Activated CD4-positive, CD25-positive, alpha-beta regulatory T cell treated with anti-CD3 and anti-CD28 coated beads, Interleukin-2, amount 50 U/mL, for 16 hours (primary cell): ENCODE measurements around the gene PTPRN2.

ENCODE experiments used
- DNase-seq: peaks from one replicate; pipeline ENCODE4 v3.0.0-alpha.2; 2020; ENCODE audit warnings: low read depth, low spot score

The PTPRN2 gene

GRCh38 chr7:158492367-158492764 lies 95.3 kb downstream of the PTPRN2 start:
- no peak for DNase-seq

DNA sequence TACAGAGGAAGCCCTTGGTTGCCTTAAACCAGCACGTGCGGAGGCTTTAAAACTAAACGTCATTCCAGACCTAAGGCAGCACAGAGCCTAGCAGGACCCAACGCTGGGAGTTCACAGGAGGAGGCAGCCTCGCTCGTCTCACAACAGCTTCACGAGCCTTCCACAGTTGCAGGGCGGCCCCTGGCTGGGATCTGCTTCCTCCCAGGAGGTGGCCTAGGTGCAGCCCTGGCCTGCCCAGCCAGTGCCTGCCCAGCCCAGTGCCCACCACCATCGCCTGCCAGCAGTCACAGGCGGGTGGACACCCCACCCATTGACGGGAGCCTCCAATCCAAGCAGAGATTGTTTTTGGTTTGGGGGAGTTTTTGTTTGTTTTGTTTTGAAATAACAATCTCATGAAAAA lies 96.5 kb downstream of the PTPRN2 start:
- DNase-seq: no peak

- DNase-seq: no peak
These were observed 97.3 kb downstream of the PTPRN2 start for GRCh38 chr7:158490171-158490782.

DNA sequence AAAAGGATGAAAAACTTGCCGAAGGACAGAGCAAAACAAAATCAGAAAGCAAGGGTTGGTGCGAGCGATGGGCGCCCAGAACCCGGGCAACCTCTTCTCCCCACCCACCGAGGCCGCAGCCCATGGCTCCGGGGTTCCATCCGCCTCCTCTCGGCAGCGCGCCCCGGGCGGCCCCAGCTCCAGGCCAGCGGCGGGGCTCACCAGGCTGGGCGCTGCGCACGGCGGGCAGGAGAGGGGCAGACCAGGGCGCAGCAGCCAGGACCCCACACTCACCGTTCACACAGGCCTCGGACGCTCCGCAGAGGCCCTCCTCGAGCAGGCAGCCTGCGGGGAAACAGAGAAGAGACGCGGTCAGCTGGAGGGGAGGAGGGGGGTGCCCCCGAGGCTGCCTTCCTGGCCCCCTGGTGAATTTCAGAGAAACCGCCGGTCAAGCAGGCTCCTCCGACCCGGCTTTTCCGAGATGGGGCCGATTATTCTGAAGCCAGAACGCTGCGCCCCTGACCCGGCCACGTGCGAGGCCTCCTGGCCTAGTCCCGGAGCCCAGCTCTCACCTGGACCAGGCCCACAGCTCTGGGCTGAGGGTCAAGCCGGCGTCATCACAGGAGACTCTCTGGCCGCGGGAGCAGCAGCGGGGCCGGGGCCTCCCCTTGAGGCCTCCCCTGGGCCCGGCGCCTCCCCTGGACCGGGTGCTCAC lies 98.0 kb downstream of the PTPRN2 start:
- DNase-seq: no peak

- DNase-seq: no peak
These were observed 99.2 kb downstream of the PTPRN2 start for GRCh38 chr7:158488181-158488971.

- DNase-seq: no peak
These were observed 99.9 kb downstream of the PTPRN2 start for GRCh38 chr7:158487631-158488151.

DNA sequence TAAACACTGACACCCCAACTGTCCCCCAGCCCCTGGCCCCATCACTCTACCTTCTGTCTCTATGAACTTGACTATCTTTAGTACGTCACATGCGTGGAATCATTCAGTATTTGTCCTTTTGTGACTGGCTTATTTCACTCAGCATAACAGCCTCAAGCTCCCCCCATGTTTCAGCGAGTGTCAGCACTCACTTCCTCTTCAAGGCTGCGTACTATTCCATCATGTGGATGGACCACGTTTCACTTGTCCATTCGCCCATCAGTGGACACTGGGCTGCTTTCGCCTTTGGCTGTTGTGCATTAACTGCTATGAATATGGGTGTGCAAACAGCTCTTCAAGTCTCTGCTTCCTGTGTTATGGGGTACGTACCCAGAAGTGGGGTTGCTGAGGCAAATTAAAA lies 100.7 kb downstream of the PTPRN2 start:
- DNase-seq: no peak

GRCh38 chr7:158484801-158485531 lies 102.7 kb downstream of the PTPRN2 start:
- DNase-seq: no peak

DNA sequence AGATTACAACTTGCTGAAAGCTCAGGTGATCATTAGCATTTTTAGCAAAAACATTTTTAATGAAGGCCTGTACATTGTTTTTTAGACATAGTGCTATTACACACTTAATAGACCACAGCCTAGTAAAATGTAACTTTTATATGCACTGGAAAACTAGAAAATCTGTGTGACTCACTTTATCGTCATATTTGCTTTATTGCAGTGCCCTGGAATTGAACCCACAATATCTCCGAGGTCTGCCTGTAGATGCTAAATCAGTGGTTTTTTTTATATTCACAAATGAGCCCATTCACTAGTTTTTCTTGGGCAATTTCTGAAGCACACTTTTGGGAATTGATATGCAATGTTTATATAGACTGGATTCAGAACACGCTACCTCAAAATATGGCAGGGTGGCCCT lies 105.1 kb downstream of the PTPRN2 start:
- DNase-seq: no peak

DNA sequence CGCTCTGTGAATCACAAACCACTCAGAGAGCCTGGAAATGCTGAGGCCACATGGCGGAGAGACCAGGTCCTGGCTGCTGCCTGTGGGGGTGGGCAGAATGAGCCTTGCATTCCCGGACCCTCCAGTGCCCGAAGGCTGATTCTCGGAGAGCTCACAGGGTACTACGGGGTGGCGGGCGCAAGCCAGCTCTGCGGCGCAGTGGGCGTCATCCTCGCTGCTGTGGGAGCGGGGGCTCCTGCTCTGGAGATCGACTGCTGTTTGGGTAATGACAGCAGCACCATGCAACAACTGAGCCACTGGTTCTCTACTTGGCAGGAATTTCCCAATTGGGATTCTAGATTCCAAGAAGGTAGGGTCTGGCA lies 108.0 kb downstream of the PTPRN2 start:
- no peak for DNase-seq

- no peak for DNase-seq
These were observed 108.5 kb downstream of the PTPRN2 start for GRCh38 chr7:158479021-158479663.

- DNase-seq: no peak
These were observed 109.8 kb downstream of the PTPRN2 start for GRCh38 chr7:158477866-158478265.

GRCh38 chr7:158476331-158476932 lies 111.2 kb downstream of the PTPRN2 start:
- DNase-seq: no peak

- no peak for DNase-seq
These were observed 112.0 kb downstream of the PTPRN2 start for GRCh38 chr7:158475679-158476052.

- no peak for DNase-seq
These were observed 112.5 kb downstream of the PTPRN2 start for GRCh38 chr7:158475036-158475678.

DNA sequence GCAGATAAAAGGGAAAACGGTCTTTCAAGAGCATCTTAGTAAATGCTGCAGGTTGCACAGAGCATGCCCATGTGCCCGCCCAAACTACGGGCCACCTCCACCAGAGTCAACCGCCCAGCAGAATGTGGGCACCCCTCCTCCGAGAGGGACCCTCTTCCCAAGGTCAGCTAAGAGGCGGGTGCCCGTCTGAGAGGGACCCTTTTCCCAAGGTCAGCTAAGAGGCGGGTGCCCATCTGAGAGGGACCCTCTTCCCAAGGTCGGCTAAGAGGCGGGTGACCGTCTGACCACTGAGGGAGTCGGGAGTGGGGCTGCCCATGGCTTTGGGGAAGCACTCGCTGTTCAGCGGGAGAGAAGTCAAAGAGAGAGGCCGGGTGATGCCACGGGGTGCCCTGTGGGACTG lies 113.1 kb downstream of the PTPRN2 start:
- no peak for DNase-seq

- no peak for DNase-seq
These were observed 113.7 kb downstream of the PTPRN2 start for GRCh38 chr7:158473946-158474345.

DNA sequence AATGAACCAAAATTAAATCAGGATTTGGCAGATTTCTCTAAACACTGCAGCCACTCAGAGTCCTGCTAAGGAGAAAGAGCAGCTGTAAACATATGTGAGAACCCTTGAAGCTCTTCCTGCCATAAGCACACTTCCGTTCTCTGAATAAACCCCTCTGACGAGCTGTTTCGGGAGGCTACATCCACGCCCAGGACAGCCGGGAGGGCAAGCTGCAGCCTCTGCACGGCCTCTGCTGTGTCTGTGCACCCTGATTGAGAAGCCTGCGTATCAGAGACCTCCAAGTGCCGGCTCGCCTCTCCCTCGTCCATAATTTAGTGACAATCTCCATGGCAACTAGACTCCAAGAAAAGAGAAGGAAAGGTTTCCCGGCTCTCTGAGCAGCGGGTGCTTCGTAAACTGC lies 114.4 kb downstream of the PTPRN2 start:
- DNase-seq: no peak

- no peak for DNase-seq
These were observed 115.0 kb downstream of the PTPRN2 start for GRCh38 chr7:158472596-158472995.

DNA sequence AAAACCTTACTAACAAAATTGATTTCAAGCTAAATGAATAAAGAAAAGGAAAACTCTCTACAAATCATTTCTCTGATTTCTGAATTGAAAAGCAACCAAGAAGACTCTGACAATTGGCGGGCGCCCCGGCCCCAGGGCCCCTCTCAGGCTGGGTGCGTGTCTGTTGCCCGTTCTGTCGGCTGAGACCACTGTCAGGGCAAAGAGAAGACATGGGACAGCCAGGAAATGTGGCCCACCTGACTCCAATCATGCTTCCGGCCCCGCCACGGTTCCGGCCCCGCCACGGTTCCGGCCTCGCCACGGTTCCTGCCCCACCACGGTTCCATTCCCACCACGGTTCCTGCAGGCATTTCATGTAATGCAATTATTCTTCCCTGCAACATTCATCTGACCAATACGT lies 115.9 kb downstream of the PTPRN2 start:
- no peak for DNase-seq

DNA sequence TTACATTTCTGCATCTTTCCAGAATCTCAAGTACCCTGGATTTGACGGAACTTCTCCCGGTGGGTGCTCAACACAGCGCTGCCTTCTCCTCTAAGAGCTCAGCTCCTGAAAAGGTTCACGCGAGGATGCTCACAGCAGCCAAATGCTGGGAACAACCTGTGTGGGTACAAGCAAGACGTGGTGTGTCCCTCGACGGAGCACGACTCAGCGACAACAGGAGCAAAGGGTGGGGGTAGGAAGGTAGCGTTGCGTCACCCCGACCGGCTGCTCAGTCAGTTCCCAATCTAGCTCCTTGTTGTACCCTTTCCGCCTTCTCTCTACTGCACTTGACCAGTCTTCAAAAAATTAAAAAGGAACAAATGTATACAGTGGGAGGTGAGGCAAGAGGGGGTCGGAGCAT lies 117.3 kb downstream of the PTPRN2 start:
- no peak for DNase-seq
